K562 (cell line): ENCODE results near the gene FARP1. TPM values are rescaled to one million over a fixed set of nuclear protein-coding genes. Genes with fewer than 3 reads are reported as not detected.

Experiments
- ATAC-seq: fragments of 200-7000 bp; cut with Tn5 transposase; 3 replicates; pipeline ENCODE4 v1.9.1; 2020; ENCODE audit warnings: moderate library complexity
- BruUV-seq: library from RNA; stranded (reverse); fragments of 400-500 nt; replicated peaks from 2 replicates; lab custom pipeline; 2021; lab: Mats Ljungman, UMichigan
- CTCF ChIA-PET: fragments of 300-600 bp; formaldehyde crosslinking; extraction: SDS; loops from one replicate; lab custom pipeline; 2021; ENCODE audit warnings: low intra/inter-chr PET ratio; lab: Yijun Ruan, JAX
- POLR2A ChIA-PET: fragments of 300-600, 350-650 bp; sonication (Branson Sonifier 250); formaldehyde crosslinking; extraction: SDS; loops from one replicate; lab custom pipeline; 2021; ENCODE audit warnings: antibody characterized with exemption, inconsistent platforms; lab: Yijun Ruan, JAX
- DNase-seq, 4 experiments: peaks; one replicate each; pipeline versions ENCODE4 v3.0.0 to v3.0.0-alpha.2; 2011 to 2018; ENCODE audit warnings: low spot score in 3 of 4, mixed read lengths in 3 of 4; ENCODE audit errors: extremely low read depth in 1 of 4
- FAIRE-seq: peaks from 2 replicates; lab custom pipeline; 2011; peaks lifted over from hg19 to GRCh38; lab: Jason Lieb, UNC
- H2AFZ ChIP-seq: 2 replicates; pipeline ENCODE4 v1.6.0; 2011; ENCODE audit warnings: low read depth, low read length, control low read depth, inconsistent platforms
- H3K27ac ChIP-seq: fragments of 200-600 bp; 3 replicates; pipeline ENCODE4 v1.8.0; 2011; ENCODE audit warnings: low read depth, mild to moderate bottlenecking, control low read depth, inconsistent platforms, low read length, moderate library complexity, mixed read lengths; ENCODE audit errors: extremely low read depth
- H3K27me3 ChIP-seq, 2 experiments: fragments of 300-600 bp in 1 of 2; 2 replicates in 1 of 2; 3 replicates in 1 of 2; pipeline versions ENCODE4 v1.6.0 to v1.8.0; 2011; ENCODE audit warnings: inconsistent platforms in 2 of 2, low read length in 2 of 2, mild to moderate bottlenecking in 1 of 2, mixed read lengths in 1 of 2, moderate library complexity in 1 of 2; ENCODE audit not compliant: control insufficient read depth in 2 of 2, insufficient read depth in 2 of 2
- H3K36me3 ChIP-seq: fragments of 300-600 bp; 3 replicates; pipeline ENCODE4 v1.8.0; 2011; ENCODE audit warnings: mild to moderate bottlenecking, low read length, inconsistent platforms; ENCODE audit not compliant: control insufficient read depth, insufficient read depth
- H3K4me1 ChIP-seq, 2 experiments: fragments of 200-600 bp in 1 of 2; replicated peaks in 1 of 2; 2 replicates in 1 of 2; 3 replicates in 1 of 2; pipeline versions ENCODE4 v1.5.1 to v1.8.0; 2011; ENCODE audit warnings: inconsistent platforms in 2 of 2, low read length in 2 of 2, mild to moderate bottlenecking in 1 of 2, mixed read lengths in 1 of 2, moderate library complexity in 1 of 2; ENCODE audit not compliant: control insufficient read depth in 2 of 2, insufficient read depth in 2 of 2
- H3K4me2 ChIP-seq: 2 replicates; pipeline ENCODE4 v1.6.1; 2011; ENCODE audit warnings: low read length, control low read depth, inconsistent platforms, mixed read lengths; ENCODE audit not compliant: insufficient read depth
- H3K4me3 ChIP-seq: fragments of 200-600 bp; sonication (generic), shearing (Covaris generic); 2 replicates; pipeline ENCODE4 v1.5.1; 2016; ENCODE audit warnings: control low read depth, inconsistent platforms
- H3K79me2 ChIP-seq: fragments of 200-600 bp; 3 replicates; pipeline ENCODE4 v1.8.0; 2011; ENCODE audit warnings: low read length, inconsistent platforms; ENCODE audit not compliant: control insufficient read depth, insufficient read depth
- H3K9ac ChIP-seq, 2 experiments: 2 replicates each; pipeline versions ENCODE4 v1.6.0 to v1.6.1; 2011; ENCODE audit warnings: low read depth in 2 of 2, low read length in 2 of 2, control low read depth in 1 of 2, inconsistent platforms in 1 of 2, mild to moderate bottlenecking in 1 of 2, mixed read lengths in 1 of 2; ENCODE audit not compliant: insufficient read depth in 1 of 2
- H3K9me1 ChIP-seq: one replicate; pipeline ENCODE4 v1.6.0; 2011; ENCODE audit warnings: inconsistent platforms, mild to moderate bottlenecking, low read length, moderate library complexity; ENCODE audit not compliant: control insufficient read depth, insufficient read depth
- H3K9me3 ChIP-seq: replicated peaks from 2 replicates; pipeline ENCODE4 v1.5.1; 2011; ENCODE audit warnings: low read depth, low read length, inconsistent platforms; ENCODE audit not compliant: control insufficient read depth, insufficient read depth
- H4K20me1 ChIP-seq: replicated peaks from 2 replicates; pipeline ENCODE4 v1.6.1; 2011; ENCODE audit warnings: low read length, inconsistent platforms, mixed read lengths; ENCODE audit not compliant: control insufficient read depth, insufficient read depth
- ZNF384 ChIP-seq: IDR thresholded peaks from 2 replicates; pipeline ENCODE4 v1.6.1; 2012; ENCODE audit warnings: low read depth, low read length, improper control_type of control experiment
- WGBS: fragments of 100-300 bp; shearing (Covaris generic); methylation state at CpG from one replicate; pipeline ENCODE4 v1.1.6; 2016; ENCODE audit warnings: low coverage, mixed read lengths; ENCODE audit not compliant: insufficient coverage; ENCODE audit errors: missing lambda C conversion rate; 5-methylcytosine and 5-hydroxymethylcytosine counted together
- in situ Hi-C: fragments of 300-500 bp; cut with MboI; formaldehyde crosslinking; loops from 4 replicates; pipeline ENCODE4 v1.15.0; 2018; ENCODE audit warnings: inconsistent platforms, mixed read lengths
- intact Hi-C: fragments of 100-400 bp; cut with micrococcal nuclease; formaldehyde crosslinking; loops from 2 replicates; pipeline ENCODE4 v1.14.2; 2022
- polyA plus RNA-seq, 8 experiments: library from polyadenylated mRNA; depleted of rRNA in 4 of 8; stranded (reverse) in 5 of 8; unstranded in 3 of 8; fragments of >200 nt; fragmentation: Nextera tagmentation in 2 of 8; fragmentation: Illumina TruSeq in 1 of 8; extraction: Ambion mirVana in 2 of 8; extraction: Trizol in 1 of 8; gene quantifications; 2 replicates each; pipeline versions ENCODE4 v1.2.1 to v1.2.3, GENCODE V29; 2011 to 2014; ENCODE audit warnings: inconsistent platforms in 1 of 8, missing spikeins in 1 of 8
- total RNA-seq, 7 experiments: library from RNA; depleted of rRNA in 6 of 7; stranded (reverse); fragments of >200 nt in 6 of 7; fragmentation: Illumina TruSeq in 2 of 7; extraction: Trizol in 2 of 7; gene quantifications; 2 replicates each; pipeline versions ENCODE4 v1.2.1 to v1.2.3, GENCODE V29; 2011 to 2021; ENCODE audit warnings: low replicate concordance in 1 of 7
- TF ChIP-seq, protein P1 (sequence below): fragments of 250-450 bp; sonication (Bioruptor Pico); IDR thresholded peaks from 2 replicates; pipeline ENCODE4 v1.4.0; 2020
- TF ChIP-seq, protein P2 (sequence below), 2 experiments: fragments of 450-650 bp; IDR thresholded peaks; 2 replicates each; pipeline ENCODE4 v1.6.1; 2016; ENCODE audit warnings: mild to moderate bottlenecking in 2 of 2, borderline replicate concordance in 1 of 2, low read depth in 1 of 2, moderate library complexity in 1 of 2

Gene FARP1
- total and polyA plus RNA-seq, 9 of the 15 experiments (the other 6 are each of a cell fraction or from before 2014, with no cell fraction given) = 0.03 to 0.29 (median 0.05) TPM; not detected in 3

DNA sequence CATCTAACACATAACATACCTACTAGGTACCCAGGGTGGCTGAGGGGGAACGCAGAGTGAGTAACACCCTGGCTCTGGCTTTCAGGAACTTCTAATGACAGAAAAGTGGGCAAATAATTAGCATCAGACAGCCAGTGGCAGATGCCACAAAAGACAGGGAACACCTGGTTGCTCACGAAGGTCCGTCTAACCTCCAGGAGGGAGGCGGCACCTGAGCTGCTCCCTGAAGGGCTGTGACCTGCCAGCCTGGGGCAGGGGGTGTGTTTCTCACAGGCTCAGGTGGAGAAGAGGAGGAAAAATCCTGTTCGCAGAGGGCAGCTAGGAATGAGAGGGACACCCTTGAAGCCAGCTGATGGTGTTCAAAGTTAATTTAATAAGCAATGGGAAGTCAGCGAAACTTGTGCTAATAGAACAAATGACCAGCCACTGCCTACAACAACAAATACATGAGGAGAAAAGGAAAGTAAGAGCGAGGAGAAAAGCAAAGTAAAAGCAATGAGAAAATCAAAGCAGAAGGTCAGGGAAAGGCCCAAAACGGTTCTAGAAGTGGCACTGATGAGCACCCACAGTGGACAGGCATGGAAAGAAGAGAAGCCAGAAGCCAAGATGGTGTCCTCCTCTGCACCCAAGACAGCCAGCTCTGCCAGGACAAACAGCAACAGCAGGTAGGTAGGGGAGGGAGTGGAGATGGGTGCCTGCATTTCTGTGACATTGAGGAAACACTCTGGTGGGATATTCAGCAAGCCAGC lies 346.7 kb downstream of the FARP1 start:
- Histone ChIP-seq H3K27ac (no peak overlapping the region), H3K4me3 (no peak overlapping the region), H3K36me3 (no peaks in the 10 kb centered on the region), H3K9ac (peak overlapping the region in 1 of 2 experiments; percentile 35; a peak in 1 of 4 replicates), H3K27me3 (no peaks in the 10 kb centered on the region), H4K20me1 (peaks cover 14% of the 10 kb centered on the region), H3K9me1 (peaks cover 15% of the 10 kb centered on the region), H2AFZ (no peak overlapping the region), H3K4me1 (peaks cover 14 to 15% of the 10 kb centered on the region in 2 experiments; a peak in 3 of 5 replicates), H3K9me3 (no peaks in the 10 kb centered on the region), H3K79me2 (peaks cover 76% of the 10 kb centered on the region), H3K4me2 (no peak overlapping the region)
- in situ Hi-C loops = no loop called here
- intact Hi-C loops = no loop called here
- ATAC-seq (no peak), FAIRE-seq (no peak), DNase-seq (no peak)
- WGBS = 88% methylated on average over 5 of the region's 8 CpGs
- no TSS peak for BruUV-seq
- ChIA-PET POLR2A (no interaction called here), CTCF (no interaction called here)
- TF ChIP-seq, protein P1, sequence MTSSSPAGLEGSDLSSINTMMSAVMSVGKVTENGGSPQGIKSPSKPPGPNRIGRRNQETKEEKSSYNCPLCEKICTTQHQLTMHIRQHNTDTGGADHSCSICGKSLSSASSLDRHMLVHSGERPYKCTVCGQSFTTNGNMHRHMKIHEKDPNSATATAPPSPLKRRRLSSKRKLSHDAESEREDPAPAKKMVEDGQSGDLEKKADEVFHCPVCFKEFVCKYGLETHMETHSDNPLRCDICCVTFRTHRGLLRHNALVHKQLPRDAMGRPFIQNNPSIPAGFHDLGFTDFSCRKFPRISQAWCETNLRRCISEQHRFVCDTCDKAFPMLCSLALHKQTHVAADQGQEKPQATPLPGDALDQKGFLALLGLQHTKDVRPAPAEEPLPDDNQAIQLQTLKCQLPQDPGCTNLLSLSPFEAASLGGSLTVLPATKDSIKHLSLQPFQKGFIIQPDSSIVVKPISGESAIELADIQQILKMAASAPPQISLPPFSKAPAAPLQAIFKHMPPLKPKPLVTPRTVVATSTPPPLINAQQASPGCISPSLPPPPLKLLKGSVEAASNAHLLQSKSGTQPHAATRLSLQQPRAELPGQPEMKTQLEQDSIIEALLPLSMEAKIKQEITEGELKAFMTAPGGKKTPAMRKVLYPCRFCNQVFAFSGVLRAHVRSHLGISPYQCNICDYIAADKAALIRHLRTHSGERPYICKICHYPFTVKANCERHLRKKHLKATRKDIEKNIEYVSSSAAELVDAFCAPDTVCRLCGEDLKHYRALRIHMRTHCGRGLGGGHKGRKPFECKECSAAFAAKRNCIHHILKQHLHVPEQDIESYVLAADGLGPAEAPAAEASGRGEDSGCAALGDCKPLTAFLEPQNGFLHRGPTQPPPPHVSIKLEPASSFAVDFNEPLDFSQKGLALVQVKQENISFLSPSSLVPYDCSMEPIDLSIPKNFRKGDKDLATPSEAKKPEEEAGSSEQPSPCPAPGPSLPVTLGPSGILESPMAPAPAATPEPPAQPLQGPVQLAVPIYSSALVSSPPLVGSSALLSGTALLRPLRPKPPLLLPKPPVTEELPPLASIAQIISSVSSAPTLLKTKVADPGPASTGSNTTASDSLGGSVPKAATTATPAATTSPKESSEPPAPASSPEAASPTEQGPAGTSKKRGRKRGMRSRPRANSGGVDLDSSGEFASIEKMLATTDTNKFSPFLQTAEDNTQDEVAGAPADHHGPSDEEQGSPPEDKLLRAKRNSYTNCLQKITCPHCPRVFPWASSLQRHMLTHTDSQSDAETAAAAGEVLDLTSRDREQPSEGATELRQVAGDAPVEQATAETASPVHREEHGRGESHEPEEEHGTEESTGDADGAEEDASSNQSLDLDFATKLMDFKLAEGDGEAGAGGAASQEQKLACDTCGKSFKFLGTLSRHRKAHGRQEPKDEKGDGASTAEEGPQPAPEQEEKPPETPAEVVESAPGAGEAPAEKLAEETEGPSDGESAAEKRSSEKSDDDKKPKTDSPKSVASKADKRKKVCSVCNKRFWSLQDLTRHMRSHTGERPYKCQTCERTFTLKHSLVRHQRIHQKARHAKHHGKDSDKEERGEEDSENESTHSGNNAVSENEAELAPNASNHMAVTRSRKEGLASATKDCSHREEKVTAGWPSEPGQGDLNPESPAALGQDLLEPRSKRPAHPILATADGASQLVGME = no peak
- TF ChIP-seq, protein P2, sequence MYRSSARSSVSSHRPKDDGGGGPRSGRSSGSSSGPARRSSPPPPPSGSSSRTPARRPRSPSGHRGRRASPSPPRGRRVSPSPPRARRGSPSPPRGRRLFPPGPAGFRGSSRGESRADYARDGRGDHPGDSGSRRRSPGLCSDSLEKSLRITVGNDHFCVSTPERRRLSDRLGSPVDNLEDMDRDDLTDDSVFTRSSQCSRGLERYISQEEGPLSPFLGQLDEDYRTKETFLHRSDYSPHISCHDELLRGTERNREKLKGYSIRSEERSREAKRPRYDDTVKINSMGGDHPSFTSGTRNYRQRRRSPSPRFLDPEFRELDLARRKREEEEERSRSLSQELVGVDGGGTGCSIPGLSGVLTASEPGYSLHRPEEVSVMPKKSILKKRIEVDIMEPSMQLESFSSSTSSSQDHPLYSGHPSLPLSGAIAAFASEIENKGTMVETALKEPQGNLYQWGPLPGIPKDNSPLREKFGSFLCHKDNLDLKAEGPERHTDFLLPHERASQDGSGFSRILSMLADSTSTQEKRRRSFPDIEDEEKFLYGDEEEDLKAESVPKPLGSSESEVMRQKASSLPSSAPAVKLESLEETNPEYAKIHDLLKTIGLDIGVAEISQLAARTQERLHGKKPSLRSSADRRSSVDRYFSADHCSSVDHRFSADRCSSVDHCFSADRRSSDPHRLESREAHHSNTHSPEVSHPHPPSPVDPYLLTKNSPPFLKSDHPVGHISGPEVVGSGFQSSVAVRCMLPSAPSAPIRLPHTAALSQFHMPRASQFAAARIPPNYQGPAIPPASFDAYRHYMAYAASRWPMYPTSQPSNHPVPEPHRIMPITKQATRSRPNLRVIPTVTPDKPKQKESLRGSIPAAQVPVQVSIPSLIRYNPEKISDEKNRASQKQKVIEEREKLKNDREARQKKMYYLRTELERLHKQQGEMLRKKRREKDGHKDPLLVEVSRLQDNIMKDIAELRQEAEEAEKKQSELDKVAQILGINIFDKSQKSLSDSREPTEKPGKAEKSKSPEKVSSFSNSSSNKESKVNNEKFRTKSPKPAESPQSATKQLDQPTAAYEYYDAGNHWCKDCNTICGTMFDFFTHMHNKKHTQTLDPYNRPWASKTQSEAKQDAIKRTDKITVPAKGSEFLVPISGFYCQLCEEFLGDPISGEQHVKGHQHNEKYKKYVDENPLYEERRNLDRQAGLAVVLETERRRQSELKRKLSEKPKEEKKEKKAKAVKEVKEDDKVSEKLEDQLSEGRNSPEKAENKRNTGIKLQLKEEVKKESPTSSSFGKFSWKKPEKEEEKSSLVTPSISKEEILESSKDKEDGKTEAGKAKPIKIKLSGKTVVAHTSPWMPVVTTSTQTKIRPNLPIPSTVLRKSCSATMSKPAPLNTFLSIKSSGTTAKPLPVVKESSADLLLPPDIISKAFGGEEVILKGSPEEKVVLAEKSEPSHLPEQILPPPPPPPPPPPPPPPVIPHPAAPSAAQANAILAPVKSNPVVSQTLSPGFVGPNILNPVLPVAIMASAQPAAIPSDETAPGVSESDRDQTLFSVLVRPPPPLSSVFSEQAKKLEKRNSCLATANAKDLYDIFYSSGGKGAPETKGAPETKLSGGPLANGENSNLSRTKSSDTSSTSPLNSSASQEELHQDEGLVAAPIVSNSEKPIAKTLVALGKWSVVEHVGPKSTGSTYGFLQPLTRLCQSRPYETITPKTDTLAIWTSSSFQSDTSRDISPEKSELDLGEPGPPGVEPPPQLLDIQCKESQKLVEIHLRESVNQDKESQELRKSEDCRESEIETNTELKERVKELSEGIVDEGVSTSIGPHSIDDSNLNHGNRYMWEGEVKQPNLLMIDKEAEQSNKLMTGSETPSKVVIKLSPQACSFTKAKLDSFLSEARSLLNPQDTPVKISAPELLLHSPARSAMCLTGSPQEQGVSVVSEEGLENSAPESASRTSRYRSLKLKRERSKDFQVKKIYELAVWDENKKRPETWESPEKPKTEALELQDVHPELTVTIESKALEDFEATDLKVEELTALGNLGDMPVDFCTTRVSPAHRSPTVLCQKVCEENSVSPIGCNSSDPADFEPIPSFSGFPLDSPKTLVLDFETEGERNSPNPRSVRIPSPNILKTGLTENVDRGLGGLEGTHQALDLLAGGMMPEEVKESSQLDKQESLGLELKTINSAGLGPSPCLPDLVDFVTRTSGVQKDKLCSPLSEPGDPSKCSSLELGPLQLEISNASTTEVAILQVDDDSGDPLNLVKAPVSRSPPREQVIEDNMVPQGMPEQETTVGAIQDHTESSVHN (IDR thresholded peaks at IDR 0.05; ENCODE audit: borderline replicate concordance in 1 of 2, low read depth in 1 of 2) = no peak
- TF ChIP-seq ZNF384 = no peak
